ENCODE results near the gene TOMM70. TPM values are rescaled to one million over a fixed set of nuclear protein-coding genes. Genes with fewer than 3 reads are reported as not detected.

The TOMM70 gene
- total and polyA plus RNA-seq, 2 of the 13 experiments (the other 11 are each of a cell fraction or from before 2014, with no cell fraction given) = 27.0 to 77.2 TPM

DNA sequence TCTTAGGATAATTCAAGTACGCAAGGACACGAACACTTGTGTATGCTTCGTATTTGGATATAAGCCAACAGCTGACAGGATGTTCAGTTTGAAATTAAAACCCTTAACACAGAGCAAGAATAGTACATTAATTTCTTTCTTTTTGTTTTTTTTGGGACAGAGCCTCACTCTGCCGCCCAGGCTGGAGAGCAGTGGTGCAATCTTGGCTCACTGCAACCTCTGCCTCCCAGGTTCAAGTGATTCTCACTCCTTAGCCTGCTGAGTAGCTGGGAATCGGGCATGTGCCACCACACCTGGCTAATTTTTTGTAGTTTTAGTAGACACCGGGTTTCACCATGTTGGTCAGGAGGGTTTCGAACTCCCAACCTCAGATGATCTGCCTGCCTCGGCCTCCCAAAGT lies 32.4 kb downstream of the TOMM70 start:
- Histone ChIP-seq H3K4me1 (ENCODE audit: insufficient read depth, low read length) (no peaks in the 10 kb centered on the region), H2AFZ (ENCODE audit: low read length) (no peak overlapping the region), H4K20me1 (ENCODE audit: insufficient read depth, low read length) (no peaks in the 10 kb centered on the region), H3K79me2 (ENCODE audit: insufficient read depth, low read length) (peaks cover 3% of the 10 kb centered on the region), H3K27me3 (ENCODE audit: control insufficient read depth in 1 of 2, insufficient read depth in 2 of 2, low read length in 2 of 2) (no peaks in the 10 kb centered on the region), H3K36me3 (replicated peaks in 1 of 2; ENCODE audit: control insufficient read depth in 1 of 2, insufficient read depth in 2 of 2, low read length in 2 of 2) (peaks cover 11 to 79% of the 10 kb centered on the region in 2 experiments), H3K9ac (ENCODE audit: insufficient read depth, low read depth, low read length) (no peak overlapping the region), H3K9me3 (ENCODE audit: low read length) (no peaks in the 10 kb centered on the region), H3K4me3 (replicated peaks in 1 of 3; ENCODE audit: insufficient read depth in 1 of 3, low read depth in 2 of 3, low read length in 3 of 3) (no peak overlapping the region), H3K27ac (ENCODE audit: extremely low read length, insufficient read depth, low read length) (no peak overlapping the region), H3K4me2 (ENCODE audit: low read depth, low read length) (no peak overlapping the region)
- 93% methylated on average over 8 of the region's 8 CpGs for WGBS (ENCODE audit: low lambda C conversion rate)
- intact Hi-C loops (cut with micrococcal nuclease; ENCODE audit: unreplicated experiment) (no loop called here), in situ Hi-C loops (cut with HindIII; ENCODE audit: extremely low pct_ligation_motif_present, low pct_unique_long_range_greater_than_20kb) (no loop called here)
- TF ChIP-seq PHF20 (CRISPR knock-in tag; IDR thresholded peaks at IDR 0.05) (no peak), ZMYM3 (CRISPR knock-in tag; IDR thresholded peaks at IDR 0.05) (no peak), TCF7 (IDR thresholded peaks at IDR 0.05; ENCODE audit: low read depth) (no peak), ZNF510 (CRISPR knock-in tag; IDR thresholded peaks at IDR 0.05; ENCODE audit: low read depth) (no peak), CEBPG (CRISPR knock-in tag; IDR thresholded peaks at IDR 0.05) (no peak), ZSCAN29 (CRISPR knock-in tag; conservative IDR thresholded peaks at IDR 0.05) (no peak), ZNF564 (CRISPR knock-in tag; IDR thresholded peaks at IDR 0.05) (no peak), ZNF235 (CRISPR knock-in tag; IDR thresholded peaks at IDR 0.05; ENCODE audit: borderline replicate concordance) (no peak), ELF4 (CRISPR knock-in tag; IDR thresholded peaks at IDR 0.05; ENCODE audit: borderline replicate concordance) (no peak), SMYD3 (CRISPR knock-in tag; IDR thresholded peaks at IDR 0.05) (no peak)
- TF ChIP-seq, protein P1, sequence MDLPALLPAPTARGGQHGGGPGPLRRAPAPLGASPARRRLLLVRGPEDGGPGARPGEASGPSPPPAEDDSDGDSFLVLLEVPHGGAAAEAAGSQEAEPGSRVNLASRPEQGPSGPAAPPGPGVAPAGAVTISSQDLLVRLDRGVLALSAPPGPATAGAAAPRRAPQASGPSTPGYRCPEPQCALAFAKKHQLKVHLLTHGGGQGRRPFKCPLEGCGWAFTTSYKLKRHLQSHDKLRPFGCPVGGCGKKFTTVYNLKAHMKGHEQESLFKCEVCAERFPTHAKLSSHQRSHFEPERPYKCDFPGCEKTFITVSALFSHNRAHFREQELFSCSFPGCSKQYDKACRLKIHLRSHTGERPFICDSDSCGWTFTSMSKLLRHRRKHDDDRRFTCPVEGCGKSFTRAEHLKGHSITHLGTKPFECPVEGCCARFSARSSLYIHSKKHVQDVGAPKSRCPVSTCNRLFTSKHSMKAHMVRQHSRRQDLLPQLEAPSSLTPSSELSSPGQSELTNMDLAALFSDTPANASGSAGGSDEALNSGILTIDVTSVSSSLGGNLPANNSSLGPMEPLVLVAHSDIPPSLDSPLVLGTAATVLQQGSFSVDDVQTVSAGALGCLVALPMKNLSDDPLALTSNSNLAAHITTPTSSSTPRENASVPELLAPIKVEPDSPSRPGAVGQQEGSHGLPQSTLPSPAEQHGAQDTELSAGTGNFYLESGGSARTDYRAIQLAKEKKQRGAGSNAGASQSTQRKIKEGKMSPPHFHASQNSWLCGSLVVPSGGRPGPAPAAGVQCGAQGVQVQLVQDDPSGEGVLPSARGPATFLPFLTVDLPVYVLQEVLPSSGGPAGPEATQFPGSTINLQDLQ (CRISPR knock-in tag; IDR thresholded peaks at IDR 0.05) = no peak
- TF ChIP-seq, protein P2, sequence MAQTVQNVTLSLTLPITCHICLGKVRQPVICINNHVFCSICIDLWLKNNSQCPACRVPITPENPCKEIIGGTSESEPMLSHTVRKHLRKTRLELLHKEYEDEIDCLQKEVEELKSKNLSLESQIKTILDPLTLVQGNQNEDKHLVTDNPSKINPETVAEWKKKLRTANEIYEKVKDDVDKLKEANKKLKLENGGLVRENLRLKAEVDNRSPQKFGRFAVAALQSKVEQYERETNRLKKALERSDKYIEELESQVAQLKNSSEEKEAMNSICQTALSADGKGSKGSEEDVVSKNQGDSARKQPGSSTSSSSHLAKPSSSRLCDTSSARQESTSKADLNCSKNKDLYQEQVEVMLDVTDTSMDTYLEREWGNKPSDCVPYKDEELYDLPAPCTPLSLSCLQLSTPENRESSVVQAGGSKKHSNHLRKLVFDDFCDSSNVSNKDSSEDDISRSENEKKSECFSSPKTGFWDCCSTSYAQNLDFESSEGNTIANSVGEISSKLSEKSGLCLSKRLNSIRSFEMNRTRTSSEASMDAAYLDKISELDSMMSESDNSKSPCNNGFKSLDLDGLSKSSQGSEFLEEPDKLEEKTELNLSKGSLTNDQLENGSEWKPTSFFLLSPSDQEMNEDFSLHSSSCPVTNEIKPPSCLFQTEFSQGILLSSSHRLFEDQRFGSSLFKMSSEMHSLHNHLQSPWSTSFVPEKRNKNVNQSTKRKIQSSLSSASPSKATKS (CRISPR knock-in tag; IDR thresholded peaks at IDR 0.05) = no peak
- BruUV-seq (replicated peaks) = no TSS peak
- FAIRE-seq (no peak), ATAC-seq (no peak), DNase-seq (ENCODE audit: low spot score) (no peak)
- ChIA-PET POLR2A (no interaction called here), CTCF (ENCODE audit: low intra/inter-chr PET ratio, low total read pairs) (no interaction called here)
